HepG2 (cell line): ENCODE measurements around the gene ZDHHC9. TPM values are rescaled to one million over a fixed set of nuclear protein-coding genes. Genes with fewer than 3 reads are reported as not detected.

ENCODE experiments used
- MYC ChIP-seq: sonication (generic); formaldehyde crosslinking; IDR thresholded peaks from 2 replicates; pipeline ENCODE4 v1.9.0; 2021; ENCODE audit warnings: missing genetic modification reagents, borderline replicate concordance
- NR2F1 ChIP-seq, 2 experiments: fragments of 450-650 bp in 1 of 2; formaldehyde crosslinking in 1 of 2; IDR thresholded peaks; 2 replicates each; pipeline versions ENCODE4 v1.5.0 to v1.6.1; 2016 to 2020; ENCODE audit warnings: mild to moderate bottlenecking in 1 of 2, missing compliant biosample characterization in 1 of 2, missing genetic modification reagents in 1 of 2, moderate library complexity in 1 of 2
- YY1 ChIP-seq: IDR thresholded peaks from 2 replicates; pipeline ENCODE4 v1.6.1; 2011; ENCODE audit warnings: low read length, low read depth, moderate library complexity, mild to moderate bottlenecking; ENCODE audit not compliant: insufficient read depth, insufficient replicate concordance
- polyA plus RNA-seq, 8 experiments: library from polyadenylated mRNA; depleted of rRNA in 3 of 8; stranded (reverse) in 7 of 8; unstranded in 1 of 8; fragments of >200 nt; fragmentation: Illumina TruSeq in 4 of 8; extraction: Trizol in 4 of 8; gene quantifications; 2 replicates each; pipeline versions ENCODE4 v1.2.1 to v1.2.3, GENCODE V29; 2011 to 2016; ENCODE audit warnings: low read depth in 4 of 8, missing spikeins in 1 of 8, mixed read lengths in 1 of 8; ENCODE audit not compliant: insufficient read depth in 1 of 8
- total RNA-seq, 5 experiments: library from RNA; depleted of rRNA; stranded (reverse); fragments of >200 nt; fragmentation: Illumina TruSeq; extraction: Trizol; gene quantifications; 2 replicates each; pipeline ENCODE4 v1.2.3, GENCODE V29; 2016; ENCODE audit warnings: low read depth in 1 of 5
- TF ChIP-seq, protein P1 (sequence below): sonication (generic); formaldehyde crosslinking; IDR thresholded peaks from 2 replicates; pipeline ENCODE4 v1.5.1; 2020; ENCODE audit warnings: missing genetic modification reagents, mild to moderate bottlenecking, borderline replicate concordance
- TF ChIP-seq, protein P2 (sequence below): IDR thresholded peaks from 2 replicates; pipeline ENCODE4 v1.6.1; 2012; ENCODE audit warnings: inconsistent platforms
- TF ChIP-seq, protein P3 (sequence below): sonication (generic); formaldehyde crosslinking; IDR thresholded peaks from 2 replicates; pipeline ENCODE4 v1.4.0; 2020; ENCODE audit warnings: mild to moderate bottlenecking, missing genetic modification reagents
- TF ChIP-seq, protein P4 (sequence below): sonication (generic); formaldehyde crosslinking; IDR thresholded peaks from 2 replicates; pipeline ENCODE4 v1.5.0; 2020; ENCODE audit warnings: mild to moderate bottlenecking, missing genetic modification reagents, borderline replicate concordance

ZDHHC9 gene
- total and polyA plus RNA-seq, 2 of the 13 experiments (the other 11 are each of a cell fraction or from before 2014, with no cell fraction given), result 28.3 to 53.1 TPM

DNA sequence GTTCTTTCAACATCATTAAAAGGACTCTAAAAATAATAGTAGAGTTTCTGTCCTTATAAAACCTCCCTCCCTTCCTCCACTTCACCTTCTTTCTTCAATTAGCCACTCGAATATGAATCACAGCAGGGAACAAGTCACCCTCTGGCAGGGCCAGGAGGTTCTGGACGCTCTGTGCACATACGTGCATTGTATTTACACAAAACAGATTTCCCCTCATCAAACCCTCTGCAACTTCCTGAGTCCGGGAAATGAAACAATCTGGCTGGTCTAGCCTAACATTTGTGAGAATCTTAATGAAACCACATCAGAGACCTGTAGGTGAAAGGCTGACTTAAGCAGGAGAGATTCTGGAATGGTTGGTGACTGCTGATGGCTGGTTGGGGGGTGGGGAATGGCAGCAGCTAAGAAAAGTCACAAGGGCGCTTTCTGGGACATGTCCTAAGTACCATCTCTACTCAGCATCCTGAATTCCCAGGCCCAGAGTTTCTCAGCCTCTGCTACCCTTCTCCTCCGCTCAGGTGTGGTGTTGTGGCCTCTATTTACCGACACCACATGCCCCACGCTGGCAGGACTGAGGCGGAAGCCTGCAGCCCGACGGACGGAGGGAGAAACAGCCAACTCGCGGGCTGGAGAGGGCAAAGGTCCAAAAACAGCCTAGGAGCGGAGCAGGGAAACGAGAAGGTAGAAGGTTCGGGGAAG, 1.0 kb downstream of the ZDHHC9 start (continued):
- TF ChIP-seq, protein P1, sequence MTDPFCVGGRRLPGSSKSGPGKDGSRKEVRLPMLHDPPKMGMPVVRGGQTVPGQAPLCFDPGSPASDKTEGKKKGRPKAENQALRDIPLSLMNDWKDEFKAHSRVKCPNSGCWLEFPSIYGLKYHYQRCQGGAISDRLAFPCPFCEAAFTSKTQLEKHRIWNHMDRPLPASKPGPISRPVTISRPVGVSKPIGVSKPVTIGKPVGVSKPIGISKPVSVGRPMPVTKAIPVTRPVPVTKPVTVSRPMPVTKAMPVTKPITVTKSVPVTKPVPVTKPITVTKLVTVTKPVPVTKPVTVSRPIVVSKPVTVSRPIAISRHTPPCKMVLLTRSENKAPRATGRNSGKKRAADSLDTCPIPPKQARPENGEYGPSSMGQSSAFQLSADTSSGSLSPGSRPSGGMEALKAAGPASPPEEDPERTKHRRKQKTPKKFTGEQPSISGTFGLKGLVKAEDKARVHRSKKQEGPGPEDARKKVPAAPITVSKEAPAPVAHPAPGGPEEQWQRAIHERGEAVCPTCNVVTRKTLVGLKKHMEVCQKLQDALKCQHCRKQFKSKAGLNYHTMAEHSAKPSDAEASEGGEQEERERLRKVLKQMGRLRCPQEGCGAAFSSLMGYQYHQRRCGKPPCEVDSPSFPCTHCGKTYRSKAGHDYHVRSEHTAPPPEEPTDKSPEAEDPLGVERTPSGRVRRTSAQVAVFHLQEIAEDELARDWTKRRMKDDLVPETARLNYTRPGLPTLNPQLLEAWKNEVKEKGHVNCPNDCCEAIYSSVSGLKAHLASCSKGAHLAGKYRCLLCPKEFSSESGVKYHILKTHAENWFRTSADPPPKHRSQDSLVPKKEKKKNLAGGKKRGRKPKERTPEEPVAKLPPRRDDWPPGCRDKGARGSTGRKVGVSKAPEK, result no peak
- TF ChIP-seq NR2F1 (CRISPR knock-in tag; IDR thresholded peaks at IDR 0.05) (no peak), YY1 (no peak), MYC (peak; percentile 66; the same call in 1 of the 2 replicates)
- TF ChIP-seq, protein P2, sequence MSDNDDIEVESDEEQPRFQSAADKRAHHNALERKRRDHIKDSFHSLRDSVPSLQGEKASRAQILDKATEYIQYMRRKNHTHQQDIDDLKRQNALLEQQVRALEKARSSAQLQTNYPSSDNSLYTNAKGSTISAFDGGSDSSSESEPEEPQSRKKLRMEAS, result peak; percentile 70
- TF ChIP-seq, protein P3, sequence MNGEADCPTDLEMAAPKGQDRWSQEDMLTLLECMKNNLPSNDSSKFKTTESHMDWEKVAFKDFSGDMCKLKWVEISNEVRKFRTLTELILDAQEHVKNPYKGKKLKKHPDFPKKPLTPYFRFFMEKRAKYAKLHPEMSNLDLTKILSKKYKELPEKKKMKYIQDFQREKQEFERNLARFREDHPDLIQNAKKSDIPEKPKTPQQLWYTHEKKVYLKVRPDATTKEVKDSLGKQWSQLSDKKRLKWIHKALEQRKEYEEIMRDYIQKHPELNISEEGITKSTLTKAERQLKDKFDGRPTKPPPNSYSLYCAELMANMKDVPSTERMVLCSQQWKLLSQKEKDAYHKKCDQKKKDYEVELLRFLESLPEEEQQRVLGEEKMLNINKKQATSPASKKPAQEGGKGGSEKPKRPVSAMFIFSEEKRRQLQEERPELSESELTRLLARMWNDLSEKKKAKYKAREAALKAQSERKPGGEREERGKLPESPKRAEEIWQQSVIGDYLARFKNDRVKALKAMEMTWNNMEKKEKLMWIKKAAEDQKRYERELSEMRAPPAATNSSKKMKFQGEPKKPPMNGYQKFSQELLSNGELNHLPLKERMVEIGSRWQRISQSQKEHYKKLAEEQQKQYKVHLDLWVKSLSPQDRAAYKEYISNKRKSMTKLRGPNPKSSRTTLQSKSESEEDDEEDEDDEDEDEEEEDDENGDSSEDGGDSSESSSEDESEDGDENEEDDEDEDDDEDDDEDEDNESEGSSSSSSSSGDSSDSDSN (CRISPR knock-in tag), result peak; percentile 17; the same call in 1 of the 2 replicates
- TF ChIP-seq, protein P4, sequence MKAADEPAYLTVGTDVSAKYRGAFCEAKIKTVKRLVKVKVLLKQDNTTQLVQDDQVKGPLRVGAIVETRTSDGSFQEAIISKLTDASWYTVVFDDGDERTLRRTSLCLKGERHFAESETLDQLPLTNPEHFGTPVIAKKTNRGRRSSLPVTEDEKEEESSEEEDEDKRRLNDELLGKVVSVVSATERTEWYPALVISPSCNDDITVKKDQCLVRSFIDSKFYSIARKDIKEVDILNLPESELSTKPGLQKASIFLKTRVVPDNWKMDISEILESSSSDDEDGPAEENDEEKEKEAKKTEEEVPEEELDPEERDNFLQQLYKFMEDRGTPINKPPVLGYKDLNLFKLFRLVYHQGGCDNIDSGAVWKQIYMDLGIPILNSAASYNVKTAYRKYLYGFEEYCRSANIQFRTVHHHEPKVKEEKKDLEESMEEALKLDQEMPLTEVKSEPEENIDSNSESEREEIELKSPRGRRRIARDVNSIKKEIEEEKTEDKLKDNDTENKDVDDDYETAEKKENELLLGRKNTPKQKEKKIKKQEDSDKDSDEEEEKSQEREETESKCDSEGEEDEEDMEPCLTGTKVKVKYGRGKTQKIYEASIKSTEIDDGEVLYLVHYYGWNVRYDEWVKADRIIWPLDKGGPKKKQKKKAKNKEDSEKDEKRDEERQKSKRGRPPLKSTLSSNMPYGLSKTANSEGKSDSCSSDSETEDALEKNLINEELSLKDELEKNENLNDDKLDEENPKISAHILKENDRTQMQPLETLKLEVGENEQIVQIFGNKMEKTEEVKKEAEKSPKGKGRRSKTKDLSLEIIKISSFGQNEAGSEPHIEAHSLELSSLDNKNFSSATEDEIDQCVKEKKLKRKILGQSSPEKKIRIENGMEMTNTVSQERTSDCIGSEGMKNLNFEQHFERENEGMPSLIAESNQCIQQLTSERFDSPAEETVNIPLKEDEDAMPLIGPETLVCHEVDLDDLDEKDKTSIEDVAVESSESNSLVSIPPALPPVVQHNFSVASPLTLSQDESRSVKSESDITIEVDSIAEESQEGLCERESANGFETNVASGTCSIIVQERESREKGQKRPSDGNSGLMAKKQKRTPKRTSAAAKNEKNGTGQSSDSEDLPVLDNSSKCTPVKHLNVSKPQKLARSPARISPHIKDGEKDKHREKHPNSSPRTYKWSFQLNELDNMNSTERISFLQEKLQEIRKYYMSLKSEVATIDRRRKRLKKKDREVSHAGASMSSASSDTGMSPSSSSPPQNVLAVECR (CRISPR knock-in tag), result 0 out of 2 replicates have a peak, but pooled peaks have one; percentile 7
